SK-N-SH treated with all-trans-retinoic acid at 6 μM for 48 hours (cell line): Measurements from ENCODE around the gene C15orf39.

Experiments used
- ATAC-seq: fragments of 200-7000 bp; cut with Tn5 transposase; 3 replicates; pipeline ENCODE4 v1.9.1; 2020; ENCODE audit warnings: mild to moderate bottlenecking, moderate library complexity
- ARNTL ChIP-seq: fragments of 450-650 bp; formaldehyde crosslinking; IDR thresholded peaks from 2 replicates; pipeline ENCODE4 v1.5.0; 2020; ENCODE audit warnings: low read depth, mild to moderate bottlenecking, moderate library complexity, borderline replicate concordance
- BACH2 ChIP-seq: fragments of 250-450 bp; sonication (Bioruptor Pico); IDR thresholded peaks from 2 replicates; pipeline ENCODE4 v1.9.0; 2021; ENCODE audit warnings: mild to moderate bottlenecking, borderline replicate concordance
- CREB5 ChIP-seq: fragments of 250-450 bp; sonication (Bioruptor Pico); IDR thresholded peaks from 2 replicates; pipeline ENCODE4 v1.5.1; 2020; ENCODE audit warnings: low read depth, mild to moderate bottlenecking, moderate library complexity
- CSDC2 ChIP-seq: fragments of 250-450 bp; sonication (Bioruptor Pico); IDR thresholded peaks from 2 replicates; pipeline ENCODE4 v1.5.0; 2020; ENCODE audit warnings: mild to moderate bottlenecking, moderate library complexity
- CSRNP3 ChIP-seq: fragments of 250-450 bp; sonication (Bioruptor Pico); IDR thresholded peaks from 2 replicates; pipeline ENCODE4 v1.5.1; 2021; ENCODE audit warnings: mild to moderate bottlenecking, moderate library complexity
- ESRRG ChIP-seq: fragments of 250-450 bp; sonication (Bioruptor Pico); IDR thresholded peaks from 2 replicates; pipeline ENCODE4 v1.6.1; 2021; ENCODE audit warnings: mild to moderate bottlenecking
- GLIS3 ChIP-seq: fragments of 250-450 bp; sonication (Bioruptor Pico); IDR thresholded peaks from 2 replicates; pipeline ENCODE4 v1.5.0; 2020; ENCODE audit warnings: mild to moderate bottlenecking, moderate library complexity
- ISL1 ChIP-seq: fragments of 250-450 bp; sonication (Bioruptor Pico); IDR thresholded peaks from 2 replicates; pipeline ENCODE4 v2.1.2; 2022; ENCODE audit warnings: mild to moderate bottlenecking, moderate library complexity
- OSR1 ChIP-seq: fragments of 250-450 bp; sonication (Bioruptor Pico); IDR thresholded peaks from 2 replicates; pipeline ENCODE4 v1.8.0; 2022; ENCODE audit warnings: moderate library complexity, mild to moderate bottlenecking, inconsistent platforms
- PATZ1 ChIP-seq: fragments of 250-450 bp; sonication (Bioruptor Pico); IDR thresholded peaks from 2 replicates; pipeline ENCODE4 v1.8.0; 2020; ENCODE audit warnings: mild to moderate bottlenecking, moderate library complexity, borderline replicate concordance
- POU6F1 ChIP-seq: fragments of 250-450 bp; sonication (Bioruptor Pico); IDR thresholded peaks from 2 replicates; pipeline ENCODE4 v1.8.0; 2021; ENCODE audit warnings: low read depth, mild to moderate bottlenecking, moderate library complexity, borderline replicate concordance
- RARB ChIP-seq: fragments of 250-450 bp; sonication (Bioruptor Pico); IDR thresholded peaks from 2 replicates; pipeline ENCODE4 v1.8.0; 2021; ENCODE audit warnings: mild to moderate bottlenecking, moderate library complexity
- SNAI2 ChIP-seq: fragments of 250-450 bp; sonication (Bioruptor Pico); IDR thresholded peaks from 2 replicates; pipeline ENCODE4 v1.5.0; 2020; ENCODE audit warnings: mild to moderate bottlenecking, moderate library complexity
- TCF4 ChIP-seq: fragments of 250-450 bp; sonication (Bioruptor Pico); IDR thresholded peaks from 2 replicates; pipeline ENCODE4 v1.8.0; 2021; ENCODE audit warnings: mild to moderate bottlenecking, moderate library complexity, borderline replicate concordance
- TOX ChIP-seq: fragments of 250-450 bp; sonication (Bioruptor Pico); IDR thresholded peaks from 2 replicates; pipeline ENCODE4 v1.8.0; 2021; ENCODE audit warnings: mild to moderate bottlenecking, moderate library complexity, borderline replicate concordance
- TSHZ2 ChIP-seq: fragments of 250-450 bp; sonication (Bioruptor Pico); IDR thresholded peaks from 2 replicates; pipeline ENCODE4 v1.5.0; 2020; ENCODE audit warnings: mild to moderate bottlenecking, moderate library complexity
- ZC3H10 ChIP-seq: fragments of 250-450 bp; sonication (Bioruptor Pico); IDR thresholded peaks from 2 replicates; pipeline ENCODE4 v1.5.1; 2021; ENCODE audit warnings: mild to moderate bottlenecking, moderate library complexity
- ZFP3 ChIP-seq: fragments of 250-450 bp; sonication (Bioruptor Pico); IDR thresholded peaks from 2 replicates; pipeline ENCODE4 v1.5.0; 2020; ENCODE audit warnings: mild to moderate bottlenecking, moderate library complexity
- ZFP30 ChIP-seq: fragments of 450-650 bp; formaldehyde crosslinking; IDR thresholded peaks from 2 replicates; pipeline ENCODE4 v1.5.0; 2022; ENCODE audit warnings: mild to moderate bottlenecking, moderate library complexity
- ZNF565 ChIP-seq: fragments of 450-650 bp; formaldehyde crosslinking; conservative IDR thresholded peaks from 2 replicates; pipeline ENCODE4 v1.5.0; 2020; ENCODE audit warnings: low read depth, mild to moderate bottlenecking, moderate library complexity
- ZNF70 ChIP-seq: fragments of 450-650 bp; formaldehyde crosslinking; IDR thresholded peaks from 2 replicates; pipeline ENCODE4 v1.5.0; 2020; ENCODE audit warnings: mild to moderate bottlenecking, moderate library complexity
- ZNF8 ChIP-seq: fragments of 450-650 bp; formaldehyde crosslinking; IDR thresholded peaks from 2 replicates; pipeline ENCODE4 v1.5.0; 2020; ENCODE audit warnings: mild to moderate bottlenecking, moderate library complexity

C15orf39 gene

GRCh38 chr15:75230551-75231371, 29.1 kb downstream of the C15orf39 start:
- no peak for ATAC-seq
- TF ChIP-seq CREB5 (CRISPR knock-in tag) (no peak), TSHZ2 (CRISPR knock-in tag) (no peak), BACH2 (CRISPR knock-in tag) (no peak), ZNF565 (no peak), ZNF8 (CRISPR knock-in tag) (no peak), GLIS3 (CRISPR knock-in tag) (no peak), ZFP30 (CRISPR knock-in tag) (no peak), CSRNP3 (CRISPR knock-in tag) (no peak), ESRRG (no peak), OSR1 (CRISPR knock-in tag) (no peak), SNAI2 (no peak), ZNF70 (CRISPR knock-in tag) (no peak), PATZ1 (CRISPR knock-in tag) (no peak), POU6F1 (CRISPR knock-in tag) (no peak), ZC3H10 (CRISPR knock-in tag) (no peak), TCF4 (CRISPR knock-in tag) (no peak)

GRCh38 chr15:75231836-75232235, 30.2 kb downstream of the C15orf39 start:
- TF ChIP-seq CSDC2 = no peak
- TF ChIP-seq BACH2 (CRISPR knock-in tag) = no peak
- no peak for TF ChIP-seq POU6F1 (CRISPR knock-in tag)
- TF ChIP-seq PATZ1 (CRISPR knock-in tag) = no peak
- TF ChIP-seq ZFP3 = no peak
- TF ChIP-seq ISL1 (CRISPR knock-in tag) = no peak
- no peak for TF ChIP-seq TOX (CRISPR knock-in tag)
- TF ChIP-seq ESRRG = no peak
- TF ChIP-seq ZNF8 (CRISPR knock-in tag) = no peak
- no peak for TF ChIP-seq OSR1 (CRISPR knock-in tag)
- TF ChIP-seq ARNTL = no peak
- no peak for TF ChIP-seq ZNF70 (CRISPR knock-in tag)
- TF ChIP-seq RARB (CRISPR knock-in tag) = no peak
- no peak for TF ChIP-seq ZNF565
- no peak for TF ChIP-seq CREB5 (CRISPR knock-in tag)
- TF ChIP-seq, all 23 proteins: peak for 0

More at GRCh38 chr15:75231836-75232235, 30.2 kb downstream of the C15orf39 start:
- no peak for ATAC-seq
